ENCODE data around the gene STC2. TPM values are rescaled to one million over a fixed set of nuclear protein-coding genes. Genes with fewer than 3 reads are reported as not detected.
"Not testable (repeated sequence)": the region's sequence is repeated elsewhere in the genome, so short reads cannot be mapped to it uniquely, and the experiment has no call there.

The STC2 gene
- total and polyA plus RNA-seq, 5 donors from 2014 or later, result not detected

- peaks cover 60% of the 10 kb centered on the region for H3K27me3 Mint-ChIP-seq
- peaks cover 0 to 5% (median 0%) of the 10 kb centered on the region in 7 donors for H3K9me3 Mint-ChIP-seq
- H3K4me3 Mint-ChIP-seq, result no peak overlapping the region
- no peak for DNase-seq
- H3K4me1 ChIP-seq (ENCODE audit: control insufficient read depth, insufficient read depth, low read length, poor library complexity, severe bottlenecking), result peaks cover 7% of the 10 kb centered on the region
- H3K4me1 Mint-ChIP-seq, result peaks cover 4 to 9% (median 6%) of the 10 kb centered on the region in 4 donors
- H3K4me3 ChIP-seq (ENCODE audit: low read depth, low read length), result no peak overlapping the region
- H3K36me3 ChIP-seq (ENCODE audit: control insufficient read depth, insufficient read depth, low read length), result no peaks in the 10 kb centered on the region
- no peak overlapping the region for H3K27ac Mint-ChIP-seq
- no peak overlapping the region for H3K27ac ChIP-seq (ENCODE audit: insufficient read depth, low read length, poor library complexity, severe bottlenecking)
- no peaks in the 10 kb centered on the region for H3K9me3 ChIP-seq (ENCODE audit: control insufficient read depth in 2 of 2, low read length in 2 of 2)
- peaks cover 13% of the 10 kb centered on the region for H3K27me3 ChIP-seq (ENCODE audit: control insufficient read depth, insufficient read depth, low read length)
- no peaks in the 10 kb centered on the region for H3K36me3 Mint-ChIP-seq
- ATAC-seq (ENCODE audit: low read depth in 2 of 2), result no peak
These were observed 38.8 kb downstream of the STC2 start for GRCh38 chr5:173289372-173289771.

GRCh38 chr5:173288632-173289031 lies 39.6 kb downstream of the STC2 start:
- Histone ChIP-seq H3K9me3 (ENCODE audit: control insufficient read depth in 2 of 2, low read length in 2 of 2) (no peaks in the 10 kb centered on the region), H3K27me3 (ENCODE audit: control insufficient read depth, insufficient read depth, low read length) (peaks cover 18% of the 10 kb centered on the region), H3K4me3 (ENCODE audit: low read depth, low read length) (no peak overlapping the region), H3K4me1 (ENCODE audit: control insufficient read depth, insufficient read depth, low read length, poor library complexity, severe bottlenecking) (no peaks in the 10 kb centered on the region), H3K36me3 (ENCODE audit: control insufficient read depth, insufficient read depth, low read length) (no peaks in the 10 kb centered on the region), H3K27ac (ENCODE audit: insufficient read depth, low read length, poor library complexity, severe bottlenecking) (no peak overlapping the region)
- Mint-ChIP-seq H3K27ac (no peak overlapping the region), H3K4me1 (peaks cover 0 to 5% (median under 1%) of the 10 kb centered on the region in 4 donors), H3K36me3 (no peaks in the 10 kb centered on the region), H3K9me3 (peaks cover 0 to 5% (median 2%) of the 10 kb centered on the region in 7 donors), H3K27me3 (peaks cover 53% of the 10 kb centered on the region), H3K4me3 (no peak overlapping the region)
- no peak for ATAC-seq (ENCODE audit: low read depth in 2 of 2)
- no peak for DNase-seq

GRCh38 chr5:173287086-173287485 lies 41.1 kb downstream of the STC2 start:
- H3K4me3 ChIP-seq (ENCODE audit: low read depth, low read length), result no peak overlapping the region
- no peaks in the 10 kb centered on the region for H3K9me3 ChIP-seq (ENCODE audit: control insufficient read depth in 2 of 2, low read length in 2 of 2)
- Mint-ChIP-seq H3K4me1 (peaks cover 0 to 6% (median 0%) of the 10 kb centered on the region in 4 donors), H3K36me3 (no peaks in the 10 kb centered on the region), H3K27ac (no peak overlapping the region), H3K27me3 (peaks cover 61% of the 10 kb centered on the region), H3K9me3 (peaks cover 0 to 5% (median 2%) of the 10 kb centered on the region in 7 donors), H3K4me3 (peak overlapping the region in 1 of 4 donors; percentile 13)
- H3K27me3 ChIP-seq (ENCODE audit: control insufficient read depth, insufficient read depth, low read length), result peaks cover 17% of the 10 kb centered on the region
- ATAC-seq (ENCODE audit: low read depth in 2 of 2), result no peak
- DNase-seq, result no peak
- H3K4me1 ChIP-seq (ENCODE audit: control insufficient read depth, insufficient read depth, low read length, poor library complexity, severe bottlenecking), result no peaks in the 10 kb centered on the region
- no peaks in the 10 kb centered on the region for H3K36me3 ChIP-seq (ENCODE audit: control insufficient read depth, insufficient read depth, low read length)
- no peak overlapping the region for H3K27ac ChIP-seq (ENCODE audit: insufficient read depth, low read length, poor library complexity, severe bottlenecking)

- H3K27ac ChIP-seq (ENCODE audit: insufficient read depth, low read length, poor library complexity, severe bottlenecking); H3K9me3 ChIP-seq (ENCODE audit: control insufficient read depth in 2 of 2, low read length in 2 of 2); H3K9me3 Mint-ChIP-seq; H3K4me1 Mint-ChIP-seq; H3K4me1 ChIP-seq (ENCODE audit: control insufficient read depth, insufficient read depth, low read length, poor library complexity, severe bottlenecking); H3K36me3 Mint-ChIP-seq; H3K4me3 ChIP-seq (ENCODE audit: low read depth, low read length); H3K4me3 Mint-ChIP-seq; H3K27ac Mint-ChIP-seq; H3K36me3 ChIP-seq (ENCODE audit: control insufficient read depth, insufficient read depth, low read length); DNase-seq; ATAC-seq (ENCODE audit: low read depth in 2 of 2): not testable (repeated sequence)
- peaks cover 17% of the 10 kb centered on the region for H3K27me3 ChIP-seq (ENCODE audit: control insufficient read depth, insufficient read depth, low read length)
- H3K27me3 Mint-ChIP-seq, result peaks cover 45% of the 10 kb centered on the region
These were observed 43.8 kb downstream of the STC2 start for GRCh38 chr5:173284343-173284958.

GRCh38 chr5:173283318-173284288 lies 44.6 kb downstream of the STC2 start:
- no peaks in the 10 kb centered on the region for H3K9me3 ChIP-seq (ENCODE audit: control insufficient read depth in 2 of 2, low read length in 2 of 2)
- no peak overlapping the region for H3K27ac ChIP-seq (ENCODE audit: insufficient read depth, low read length, poor library complexity, severe bottlenecking)
- peaks cover 0 to 5% (median 2%) of the 10 kb centered on the region in 7 donors for H3K9me3 Mint-ChIP-seq
- H3K27me3 ChIP-seq (ENCODE audit: control insufficient read depth, insufficient read depth, low read length), result peaks cover 17% of the 10 kb centered on the region
- peaks cover 0 to 6% (median 0%) of the 10 kb centered on the region in 4 donors for H3K4me1 Mint-ChIP-seq
- peak; percentile 81 to 84 for ATAC-seq (ENCODE audit: low read depth in 2 of 2)
- H3K4me3 ChIP-seq (ENCODE audit: low read depth, low read length), result no peak overlapping the region
- H3K4me3 Mint-ChIP-seq, result peak overlapping the region in 1 of 4 donors; percentile 15
- H3K36me3 Mint-ChIP-seq, result no peaks in the 10 kb centered on the region
- H3K27ac Mint-ChIP-seq, result peak overlapping the region in 1 of 3 donors; percentile 22
- peaks cover 41% of the 10 kb centered on the region for H3K27me3 Mint-ChIP-seq
- peak; percentile 19 to 74 (median 53) for DNase-seq
- H3K36me3 ChIP-seq (ENCODE audit: control insufficient read depth, insufficient read depth, low read length), result no peaks in the 10 kb centered on the region
- no peaks in the 10 kb centered on the region for H3K4me1 ChIP-seq (ENCODE audit: control insufficient read depth, insufficient read depth, low read length, poor library complexity, severe bottlenecking)

GRCh38 chr5:173282916-173283315 lies 45.3 kb downstream of the STC2 start:
- Mint-ChIP-seq H3K9me3 (peaks cover 0 to 5% (median 2%) of the 10 kb centered on the region in 7 donors), H3K27me3 (peaks cover 38% of the 10 kb centered on the region), H3K27ac (peak overlapping the region in 1 of 3 donors; percentile 22), H3K36me3 (no peaks in the 10 kb centered on the region), H3K4me3 (no peak overlapping the region), H3K4me1 (peaks cover 0 to 6% (median 0%) of the 10 kb centered on the region in 4 donors)
- no peak for ATAC-seq (ENCODE audit: low read depth in 2 of 2)
- DNase-seq, result no peak
- Histone ChIP-seq H3K27me3 (ENCODE audit: control insufficient read depth, insufficient read depth, low read length) (peaks cover 17% of the 10 kb centered on the region), H3K36me3 (ENCODE audit: control insufficient read depth, insufficient read depth, low read length) (no peaks in the 10 kb centered on the region), H3K4me1 (ENCODE audit: control insufficient read depth, insufficient read depth, low read length, poor library complexity, severe bottlenecking) (no peaks in the 10 kb centered on the region), H3K4me3 (ENCODE audit: low read depth, low read length) (no peak overlapping the region), H3K27ac (ENCODE audit: insufficient read depth, low read length, poor library complexity, severe bottlenecking) (no peak overlapping the region), H3K9me3 (ENCODE audit: control insufficient read depth in 2 of 2, low read length in 2 of 2) (no peaks in the 10 kb centered on the region)

- Mint-ChIP-seq H3K4me1 (peaks cover 0 to 6% (median 0%) of the 10 kb centered on the region in 4 donors), H3K27ac (no peak overlapping the region), H3K27me3 (peaks cover 32% of the 10 kb centered on the region), H3K9me3 (peaks cover 0 to 5% (median 2%) of the 10 kb centered on the region in 7 donors), H3K4me3 (no peak overlapping the region), H3K36me3 (no peaks in the 10 kb centered on the region)
- no peak for DNase-seq
- no peaks in the 10 kb centered on the region for H3K9me3 ChIP-seq (ENCODE audit: control insufficient read depth in 2 of 2, low read length in 2 of 2)
- no peaks in the 10 kb centered on the region for H3K36me3 ChIP-seq (ENCODE audit: control insufficient read depth, insufficient read depth, low read length)
- H3K27me3 ChIP-seq (ENCODE audit: control insufficient read depth, insufficient read depth, low read length), result peaks cover 17% of the 10 kb centered on the region
- H3K27ac ChIP-seq (ENCODE audit: insufficient read depth, low read length, poor library complexity, severe bottlenecking), result no peak overlapping the region
- no peak for ATAC-seq (ENCODE audit: low read depth in 2 of 2)
- H3K4me3 ChIP-seq (ENCODE audit: low read depth, low read length), result no peak overlapping the region
- no peaks in the 10 kb centered on the region for H3K4me1 ChIP-seq (ENCODE audit: control insufficient read depth, insufficient read depth, low read length, poor library complexity, severe bottlenecking)
These were observed 46.3 kb downstream of the STC2 start for GRCh38 chr5:173281910-173282309.
